HCT116 (cell line): ENCODE data around the gene SPOP. TPM values are rescaled to one million over a fixed set of nuclear protein-coding genes. Genes with fewer than 3 reads are reported as not detected.

ENCODE experiments used
- ATAC-seq: fragments of 200-7000 bp; cut with Tn5 transposase; 2 replicates; pipeline ENCODE4 v1.9.1; 2020; ENCODE audit warnings: mild to moderate bottlenecking, moderate library complexity
- BruUV-seq: library from RNA; stranded (reverse); fragments of 400-500 nt; replicated peaks from 2 replicates; lab custom pipeline; 2021; lab: Mats Ljungman, UMichigan
- CTCF ChIA-PET: fragments of 300-600 bp; sonication (Branson Sonifier 250); formaldehyde crosslinking; loops from one replicate; lab custom pipeline; 2021; ENCODE audit warnings: antibody characterized with exemption; lab: Charles Lee
- POLR2A ChIA-PET: fragments of 300-600, 350-600 bp; sonication (Branson Sonifier 250); formaldehyde crosslinking; loops from one replicate; lab custom pipeline; 2021; ENCODE audit warnings: antibody characterized with exemption; lab: Charles Lee
- RAD21 ChIA-PET, 2 experiments: fragments of 300-600 bp; sonication (Branson Sonifier 250); formaldehyde crosslinking; loops; one replicate each; lab custom pipeline; 2023; ENCODE audit warnings: low total read pairs in 2 of 2; ENCODE audit not compliant: uncharacterized antibody in 2 of 2, unreplicated experiment in 2 of 2, low non-redundant PET in 1 of 2; lab: Charles Lee
- DNase-seq: peaks from one replicate; pipeline ENCODE4 v3.0.0-alpha.2; 2010; ENCODE audit warnings: low read depth, low spot score
- H2AFZ ChIP-seq: fragments of 200-600 bp; shearing (Covaris generic), sonication (generic); 2 replicates; pipeline ENCODE4 v1.6.1; 2017; ENCODE audit warnings: low read depth, mixed run types, mixed read lengths, antibody characterized with exemption, low read length; ENCODE audit not compliant: poor library complexity, severe bottlenecking
- H3K27ac ChIP-seq: 2 replicates; pipeline ENCODE4 v1.5.1; 2012; ENCODE audit warnings: low read depth, low read length
- H3K27me3 ChIP-seq: fragments of 200-600 bp; sonication (generic); 2 replicates; pipeline ENCODE4 v1.6.1; 2016; ENCODE audit warnings: mixed run types, low read length, mixed read lengths; ENCODE audit not compliant: insufficient read depth
- H3K36me3 ChIP-seq, 2 experiments: fragments of 200-500 bp in 1 of 2; fragments of 200-600 bp in 1 of 2; sonication (Bioruptor generic) in 1 of 2; sonication (generic) in 1 of 2; 2 replicates each; pipeline versions ENCODE4 v1.5.1 to v1.6.1; 2014 to 2016; ENCODE audit warnings: low read length in 2 of 2, inconsistent platforms in 1 of 2, mixed read lengths in 1 of 2, mixed run types in 1 of 2; ENCODE audit not compliant: insufficient read depth in 2 of 2, control insufficient read depth in 1 of 2
- H3K4me1 ChIP-seq, 2 experiments: fragments of 200-600 bp in 1 of 2; sonication (generic) in 1 of 2; 2 replicates each; pipeline versions ENCODE4 v1.5.1 to v1.6.1; 2012 to 2017; ENCODE audit warnings: low read length in 2 of 2, inconsistent platforms in 1 of 2, mild to moderate bottlenecking in 1 of 2, mixed read lengths in 1 of 2, mixed run types in 1 of 2, moderate library complexity in 1 of 2; ENCODE audit not compliant: insufficient read depth in 2 of 2, control insufficient read depth in 1 of 2
- H3K4me2 ChIP-seq: fragments of 200-600 bp; sonication (generic); 2 replicates; pipeline ENCODE4 v1.6.1; 2017; ENCODE audit warnings: mixed run types, low read length, mixed read lengths
- H3K4me3 ChIP-seq, 2 experiments: fragments of 200-600 bp in 1 of 2; sonication (generic) in 1 of 2; replicated peaks in 1 of 2; 2 replicates each; pipeline ENCODE4 v1.5.1; 2011 to 2016; ENCODE audit warnings: low read length in 2 of 2, control low read depth in 1 of 2, low read depth in 1 of 2, mild to moderate bottlenecking in 1 of 2, mixed read lengths in 1 of 2, mixed run types in 1 of 2
- H3K79me2 ChIP-seq: fragments of 200-600 bp; sonication (generic); 2 replicates; pipeline ENCODE4 v1.6.1; 2017; ENCODE audit warnings: mild to moderate bottlenecking, mixed run types, low read length, moderate library complexity, mixed read lengths; ENCODE audit not compliant: insufficient read depth
- H3K9ac ChIP-seq: fragments of 200-600 bp; sonication (generic); 2 replicates; pipeline ENCODE4 v1.6.1; 2016; ENCODE audit warnings: low read length, mixed read lengths
- H3K9me2 ChIP-seq: fragments of 200-600 bp; sonication (generic), shearing (Covaris generic); 2 replicates; pipeline ENCODE4 v1.6.1; 2017; ENCODE audit warnings: mixed run types, mild to moderate bottlenecking, moderate library complexity; ENCODE audit not compliant: insufficient read depth
- H3K9me3 ChIP-seq, 2 experiments: fragments of 200-500 bp in 1 of 2; fragments of 200-600 bp in 1 of 2; sonication (Bioruptor generic) in 1 of 2; sonication (generic) in 1 of 2; 2 replicates each; pipeline ENCODE4 v1.6.1; 2014 to 2017; ENCODE audit warnings: low read length in 2 of 2, mixed read lengths in 2 of 2, inconsistent platforms in 1 of 2, low read depth in 1 of 2, mild to moderate bottlenecking in 1 of 2, mixed run types in 1 of 2, moderate library complexity in 1 of 2; ENCODE audit not compliant: control insufficient read depth in 1 of 2, insufficient read depth in 1 of 2
- H4K20me1 ChIP-seq: fragments of 200-600 bp; sonication (generic), shearing (Covaris generic); 2 replicates; pipeline ENCODE4 v1.6.1; 2017; ENCODE audit warnings: mixed run types, mild to moderate bottlenecking, moderate library complexity; ENCODE audit not compliant: insufficient read depth
- CEBPB ChIP-seq: IDR thresholded peaks from 2 replicates; pipeline ENCODE4 v1.6.1; 2012; ENCODE audit warnings: low read depth
- EGR1 ChIP-seq: IDR thresholded peaks from 2 replicates; pipeline ENCODE4 v1.6.1; 2012; ENCODE audit warnings: low read depth
- EZH2 ChIP-seq: fragments of 200-600 bp; sonication (generic); IDR thresholded peaks from 2 replicates; pipeline ENCODE4 v1.6.1; 2017; ENCODE audit warnings: antibody characterized with exemption, mixed run types
- EZH2phosphoT487 ChIP-seq: fragments of 200-600 bp; IDR thresholded peaks from 2 replicates; pipeline ENCODE4 v1.6.1; 2018; ENCODE audit warnings: antibody characterized with exemption, borderline replicate concordance
- FOSL1 ChIP-seq: IDR thresholded peaks from 2 replicates; pipeline ENCODE4 v1.6.1; 2012; ENCODE audit warnings: low read depth
- POLR2AphosphoS5 ChIP-seq: IDR thresholded peaks from 2 replicates; pipeline ENCODE4 v1.6.1; 2011; ENCODE audit warnings: mild to moderate bottlenecking, low read depth, low read length, moderate library complexity
- RAD21 ChIP-seq: IDR thresholded peaks from 2 replicates; pipeline ENCODE4 v1.6.1; 2012; ENCODE audit warnings: low read depth, mild to moderate bottlenecking
- SIN3A ChIP-seq: IDR thresholded peaks from 2 replicates; pipeline ENCODE4 v1.6.1; 2012; ENCODE audit warnings: low read depth
- SP1 ChIP-seq: IDR thresholded peaks from 2 replicates; pipeline ENCODE4 v1.6.1; 2012; ENCODE audit warnings: low read depth
- SRF ChIP-seq: IDR thresholded peaks from 2 replicates; pipeline ENCODE4 v1.6.1; 2012; ENCODE audit warnings: low read depth
- TCF7L2 ChIP-seq: IDR thresholded peaks from 2 replicates; pipeline ENCODE4 v1.7.0; 2011; ENCODE audit warnings: borderline replicate concordance, inconsistent platforms; ENCODE audit not compliant: insufficient read depth, insufficient read length; ENCODE audit errors: extremely low read depth
- YY1 ChIP-seq: IDR thresholded peaks from 2 replicates; pipeline ENCODE4 v1.6.1; 2011; ENCODE audit warnings: low read length, low read depth, moderate library complexity, mild to moderate bottlenecking; ENCODE audit not compliant: insufficient replicate concordance; ENCODE audit errors: extremely low read depth
- intact Hi-C: fragments of 100-400 bp; cut with micrococcal nuclease; formaldehyde crosslinking; loops from 2 replicates; pipeline ENCODE4 v1.10.0; 2022
- total RNA-seq: library from RNA; stranded (reverse); gene quantifications from one replicate; pipeline ENCODE4 v1.2.1, GENCODE V29; 2021; ENCODE audit not compliant: unreplicated experiment
- TF ChIP-seq, protein P1 (sequence below): IDR thresholded peaks from 2 replicates; pipeline ENCODE4 v1.6.1; 2011; ENCODE audit warnings: mild to moderate bottlenecking, low read length, moderate library complexity; ENCODE audit not compliant: insufficient replicate concordance; ENCODE audit errors: extremely low read depth

SPOP gene
- total RNA-seq, 1 experiment from 2014 or later = 85.1 TPM

DNA sequence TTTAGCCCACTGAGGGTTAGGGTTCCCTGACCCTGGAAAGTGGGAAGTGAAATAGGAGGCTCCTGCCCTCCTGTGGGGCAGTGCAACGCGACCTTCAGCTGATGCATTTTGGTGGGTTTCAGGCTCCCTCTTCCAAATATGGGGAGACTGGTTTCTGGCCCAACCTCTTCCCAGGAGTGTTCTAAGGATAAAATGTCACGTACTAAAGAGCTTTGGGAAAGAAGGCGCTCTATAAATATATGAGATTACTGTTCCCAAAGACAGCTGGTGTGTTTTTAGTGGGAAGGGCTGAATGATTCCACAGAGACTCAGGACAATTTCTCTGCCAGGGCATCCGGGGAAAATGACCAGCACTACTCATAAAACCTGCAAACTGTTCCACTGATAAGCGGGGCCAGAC, 20.1 kb upstream of the SPOP start:
- ChIA-PET POLR2A (interaction anchor here (2.8 kb wide), 1 partner anchor 10 kb away, joined by 7 read pairs; the partner anchor contains the start of gene SLC35B1), RAD21 (interaction anchor here in 1 of 2 experiments (0.6 to 0.7 kb wide), 2 partner anchors 128 to 140 kb away, joined by 4 read pairs; no protein-coding TSS in a partner anchor), CTCF (interaction anchor here (1.1 to 9.3 kb wide), 5 partner anchors 10 to 141 kb away, joined by 3 to 92 read pairs (median 9); partner anchors contain the start of gene SLC35B1)
- H3K9me3 ChIP-seq = no peaks in the 10 kb centered on the region
- H2AFZ ChIP-seq = no peak overlapping the region
- intact Hi-C loops = no loop called here
- DNase-seq (no peak), ATAC-seq (no peak)
- H3K27me3 ChIP-seq = no peaks in the 10 kb centered on the region
- no peaks in the 10 kb centered on the region for H3K79me2 ChIP-seq
- peaks cover 17 to 27% of the 10 kb centered on the region in 2 experiments for H3K36me3 ChIP-seq
- BruUV-seq = no TSS peak
- H4K20me1 ChIP-seq = no peaks in the 10 kb centered on the region
- no peak overlapping the region for H3K4me2 ChIP-seq
- H3K27ac ChIP-seq = no peak overlapping the region
- no peak overlapping the region for H3K9ac ChIP-seq
- no peak overlapping the region for H3K4me3 ChIP-seq
- no peak for TF ChIP-seq EGR1
- no peak for TF ChIP-seq RAD21
- TF ChIP-seq TCF7L2 = no peak
- no peak for TF ChIP-seq SRF
- TF ChIP-seq, protein P1, sequence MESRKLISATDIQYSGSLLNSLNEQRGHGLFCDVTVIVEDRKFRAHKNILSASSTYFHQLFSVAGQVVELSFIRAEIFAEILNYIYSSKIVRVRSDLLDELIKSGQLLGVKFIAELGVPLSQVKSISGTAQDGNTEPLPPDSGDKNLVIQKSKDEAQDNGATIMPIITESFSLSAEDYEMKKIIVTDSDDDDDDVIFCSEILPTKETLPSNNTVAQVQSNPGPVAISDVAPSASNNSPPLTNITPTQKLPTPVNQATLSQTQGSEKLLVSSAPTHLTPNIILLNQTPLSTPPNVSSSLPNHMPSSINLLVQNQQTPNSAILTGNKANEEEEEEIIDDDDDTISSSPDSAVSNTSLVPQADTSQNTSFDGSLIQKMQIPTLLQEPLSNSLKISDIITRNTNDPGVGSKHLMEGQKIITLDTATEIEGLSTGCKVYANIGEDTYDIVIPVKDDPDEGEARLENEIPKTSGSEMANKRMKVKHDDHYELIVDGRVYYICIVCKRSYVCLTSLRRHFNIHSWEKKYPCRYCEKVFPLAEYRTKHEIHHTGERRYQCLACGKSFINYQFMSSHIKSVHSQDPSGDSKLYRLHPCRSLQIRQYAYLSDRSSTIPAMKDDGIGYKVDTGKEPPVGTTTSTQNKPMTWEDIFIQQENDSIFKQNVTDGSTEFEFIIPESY = no peak
- no peak for TF ChIP-seq CEBPB
- no peak for TF ChIP-seq EZH2
- TF ChIP-seq YY1 = no peak
- TF ChIP-seq SIN3A = no peak
- TF ChIP-seq SP1 = no peak
- TF ChIP-seq POLR2AphosphoS5 = no peak
- no peak for TF ChIP-seq FOSL1
- no peak for TF ChIP-seq EZH2phosphoT487
- H3K9me2 ChIP-seq = no peaks in the 10 kb centered on the region
- no peaks in the 10 kb centered on the region for H3K4me1 ChIP-seq
